ENCODE measurements around the gene PTGES3L. TPM values are rescaled to one million over a fixed set of nuclear protein-coding genes. Genes with fewer than 3 reads are reported as not detected.
A peak's percentile ranks its signal among the peaks of the same experiment; 100 is the strongest.

PTGES3L gene
- total and polyA plus RNA-seq, 2 of the 13 experiments (the other 11 are each of a cell fraction or from before 2014, with no cell fraction given): 1.2 to 2.9 TPM

- TF ChIP-seq BCL3 (CRISPR knock-in tag; IDR thresholded peaks at IDR 0.05): peak; percentile 94; the same call in 1 of the 2 replicates
- TF ChIP-seq ZFYVE20 (CRISPR knock-in tag; IDR thresholded peaks at IDR 0.05; ENCODE audit: borderline replicate concordance, low read depth): peak; percentile 76; the same call in 1 of the 2 replicates
- TF ChIP-seq ZNF446 (CRISPR knock-in tag; IDR thresholded peaks at IDR 0.05): peak; percentile 79; the same call in 1 of the 2 replicates
- 0 out of 2 replicates have a peak, but pooled peaks have one; percentile 56 for TF ChIP-seq ZNF296 (CRISPR knock-in tag; conservative IDR thresholded peaks at IDR 0.05)
- 0 out of 2 replicates have a peak, but pooled peaks have one; percentile 39 for TF ChIP-seq IRF2 (CRISPR knock-in tag; IDR thresholded peaks at IDR 0.05)
- no peak for TF ChIP-seq DBP (CRISPR knock-in tag; IDR thresholded peaks at IDR 0.05; ENCODE audit: not compliant biosample characterization)
- no peak for TF ChIP-seq AFF4 (CRISPR knock-in tag; IDR thresholded peaks at IDR 0.05)
- no peak for TF ChIP-seq IRF1 (CRISPR knock-in tag; IDR thresholded peaks at IDR 0.05; ENCODE audit: low read depth)
- TF ChIP-seq ZNF501 (CRISPR knock-in tag; IDR thresholded peaks at IDR 0.05): peak; percentile 38; the same call in 1 of the 2 replicates
- no peak for TF ChIP-seq DRAP1 (CRISPR knock-in tag; IDR thresholded peaks at IDR 0.05)
- TF ChIP-seq HOXA3 (CRISPR knock-in tag; IDR thresholded peaks at IDR 0.05): no peak
- no peak; the same call in 1 of the 2 replicates for TF ChIP-seq SAP130 (CRISPR knock-in tag; IDR thresholded peaks at IDR 0.05; ENCODE audit: low read depth)
- peak; percentile 91 for TF ChIP-seq FOXC1 (CRISPR knock-in tag; IDR thresholded peaks at IDR 0.05; ENCODE audit: borderline replicate concordance)
- no peak for TF ChIP-seq ZFAT (CRISPR knock-in tag; conservative IDR thresholded peaks at IDR 0.05)
- TF ChIP-seq ZFP36L1 (CRISPR knock-in tag; IDR thresholded peaks at IDR 0.05): peak; percentile 67
- TF ChIP-seq GPBP1L1 (CRISPR knock-in tag; IDR thresholded peaks at IDR 0.05): no peak
- TF ChIP-seq MAZ (IDR thresholded peaks at IDR 0.05; ENCODE audit: borderline replicate concordance, low read depth, low read length): no peak
- peak; percentile 81 for TF ChIP-seq MAZ (CRISPR knock-in tag; IDR thresholded peaks at IDR 0.05; ENCODE audit: low read depth)
These were observed 1.0 kb upstream of the PTGES3L start (continued) for GRCh38 chr17:42980766-42981397.

Measured in HepG2 (cell line).